ENCODE measurements around the gene DYNC1I1. TPM values are rescaled to one million over a fixed set of nuclear protein-coding genes. Genes with fewer than 3 reads are reported as not detected.

DYNC1I1 gene
- total RNA-seq, 1 donor from 2014 or later, result 0.79 TPM

- Mint-ChIP-seq H3K9me3 (no peaks in the 10 kb centered on the region), H3K4me1 (peaks cover 12% of the 10 kb centered on the region), H3K36me3 (no peaks in the 10 kb centered on the region), H3K27me3 (ENCODE audit: insufficient read depth, low read depth) (no peaks in the 10 kb centered on the region), H3K4me3 (no peak overlapping the region), H3K27ac (no peak overlapping the region)
- H3F3A ChIP-seq (ENCODE audit: low read depth), result no peaks in the 10 kb centered on the region
- DNase-seq (ENCODE audit: low spot score), result no peak
- H3K4me2 ChIP-seq, result no peak overlapping the region
- H3K9me3 ChIP-seq (ENCODE audit: low read depth), result no peaks in the 10 kb centered on the region
- no peaks in the 10 kb centered on the region for H3K4me1 ChIP-seq
- TF ChIP-seq EZH2 (IDR thresholded peaks at IDR 0.05) (no peak), CTCF (IDR thresholded peaks at IDR 0.05) (no peak), EZH2phosphoT487 (IDR thresholded peaks at IDR 0.05) (no peak)
- no peaks in the 10 kb centered on the region for H3K79me2 ChIP-seq (ENCODE audit: low read depth)
- no peaks in the 10 kb centered on the region for H3K27me3 ChIP-seq
- no peak overlapping the region for H2AFZ ChIP-seq (replicated peaks)
- no peak overlapping the region for H3K27ac ChIP-seq
- no peaks in the 10 kb centered on the region for H4K20me1 ChIP-seq (ENCODE audit: low read depth)
- H3K36me3 ChIP-seq, result no peaks in the 10 kb centered on the region
- H3K4me3 ChIP-seq, result no peak overlapping the region
- no peak overlapping the region for H3K9ac ChIP-seq
These were observed 295.0 kb downstream of the DYNC1I1 start for GRCh38 chr7:96067321-96067720.

DNA sequence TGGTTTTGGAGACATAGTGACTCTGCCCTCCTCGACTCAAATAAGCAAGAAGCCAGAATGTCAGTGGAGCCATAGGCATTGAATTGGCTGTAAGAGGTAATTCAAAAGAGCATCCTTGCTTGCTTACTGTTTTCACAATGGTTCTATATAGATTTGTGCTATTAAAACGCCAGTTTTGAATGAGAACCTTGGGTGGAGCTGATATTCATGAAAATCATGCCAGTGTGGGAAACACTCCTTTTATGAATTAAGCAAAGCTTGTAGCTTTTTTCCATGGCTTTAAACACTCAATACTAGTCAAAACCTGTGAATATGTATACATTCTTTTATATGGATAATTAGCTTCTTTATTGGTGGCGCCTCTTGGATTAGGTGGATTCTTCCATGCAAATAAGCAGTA is 297.0 kb downstream of the DYNC1I1 start:
- DNase-seq (ENCODE audit: low spot score), result no peak
- Histone ChIP-seq H4K20me1 (ENCODE audit: low read depth) (no peaks in the 10 kb centered on the region), H3K4me1 (no peaks in the 10 kb centered on the region), H3K4me3 (no peak overlapping the region), H3K36me3 (no peaks in the 10 kb centered on the region), H3K9ac (no peak overlapping the region), H3K27ac (no peak overlapping the region), H2AFZ (replicated peaks) (no peak overlapping the region), H3K9me3 (ENCODE audit: low read depth) (no peaks in the 10 kb centered on the region), H3K27me3 (no peaks in the 10 kb centered on the region), H3F3A (ENCODE audit: low read depth) (no peaks in the 10 kb centered on the region), H3K79me2 (ENCODE audit: low read depth) (no peaks in the 10 kb centered on the region), H3K4me2 (no peak overlapping the region)
- Mint-ChIP-seq H3K4me1 (peaks cover 12% of the 10 kb centered on the region), H3K27ac (no peak overlapping the region), H3K36me3 (no peaks in the 10 kb centered on the region), H3K9me3 (no peaks in the 10 kb centered on the region), H3K4me3 (no peak overlapping the region), H3K27me3 (ENCODE audit: insufficient read depth, low read depth) (no peaks in the 10 kb centered on the region)
- TF ChIP-seq EZH2 (IDR thresholded peaks at IDR 0.05) (no peak), EZH2phosphoT487 (IDR thresholded peaks at IDR 0.05) (no peak), CTCF (IDR thresholded peaks at IDR 0.05) (no peak)

DNA sequence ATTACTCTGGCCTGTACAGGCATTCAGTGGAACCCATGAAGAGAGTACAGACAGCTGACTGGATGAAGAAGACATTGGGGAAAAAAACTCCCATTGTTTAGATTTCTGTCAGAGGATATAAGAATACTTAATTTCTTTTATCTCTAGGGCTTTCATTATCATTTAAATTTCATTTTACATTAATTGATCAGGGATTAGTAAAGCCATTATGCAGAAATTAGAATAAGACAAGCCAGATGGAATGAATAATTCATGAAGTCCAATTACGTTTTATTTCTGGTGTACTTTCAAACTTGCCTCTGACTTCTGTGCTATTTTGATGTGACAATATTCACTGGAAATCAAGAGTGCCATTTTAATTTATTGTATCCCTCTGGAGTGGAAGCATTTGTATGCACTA is 302.5 kb downstream of the DYNC1I1 start:
- no peak overlapping the region for H3K27ac Mint-ChIP-seq
- peaks cover 7% of the 10 kb centered on the region for H3K4me1 Mint-ChIP-seq
- no peaks in the 10 kb centered on the region for H3K36me3 Mint-ChIP-seq
- Histone ChIP-seq H3K4me3 (no peak overlapping the region), H3K36me3 (no peaks in the 10 kb centered on the region), H3F3A (ENCODE audit: low read depth) (peaks cover 11% of the 10 kb centered on the region), H3K79me2 (ENCODE audit: low read depth) (no peaks in the 10 kb centered on the region), H3K27me3 (peaks cover 3% of the 10 kb centered on the region), H3K4me2 (no peak overlapping the region), H4K20me1 (ENCODE audit: low read depth) (no peaks in the 10 kb centered on the region), H2AFZ (replicated peaks) (no peak overlapping the region), H3K27ac (no peak overlapping the region), H3K4me1 (peaks cover 11% of the 10 kb centered on the region), H3K9me3 (ENCODE audit: low read depth) (no peaks in the 10 kb centered on the region), H3K9ac (no peak overlapping the region)
- TF ChIP-seq CTCF (IDR thresholded peaks at IDR 0.05) (no peak), EZH2phosphoT487 (IDR thresholded peaks at IDR 0.05) (no peak), EZH2 (IDR thresholded peaks at IDR 0.05) (no peak)
- no peak for DNase-seq (ENCODE audit: low spot score)
- no peaks in the 10 kb centered on the region for H3K9me3 Mint-ChIP-seq
- H3K27me3 Mint-ChIP-seq (ENCODE audit: insufficient read depth, low read depth), result peaks cover 6% of the 10 kb centered on the region
- peak overlapping the region; percentile 96 for H3K4me3 Mint-ChIP-seq
